Kidney epithelial cell (primary cell): ENCODE measurements around the gene SMIM24. TPM values are rescaled to one million over a fixed set of nuclear protein-coding genes. Genes with fewer than 3 reads are reported as not detected.
A peak's percentile ranks its signal among the peaks of the same experiment; 100 is the strongest.

ENCODE experiments used
- DNase-seq: peaks from one replicate; pipeline ENCODE4 v3.0.0-alpha.2; 2010; ENCODE audit warnings: low read depth
- H3K27me3 ChIP-seq: 2 replicates; pipeline ENCODE4 v1.6.0; 2011; ENCODE audit warnings: low read length; ENCODE audit not compliant: control insufficient read depth, insufficient read depth
- H3K36me3 ChIP-seq: 2 replicates; pipeline ENCODE4 v1.5.1; 2011; ENCODE audit warnings: low read length; ENCODE audit not compliant: control insufficient read depth, insufficient read depth
- H3K4me3 ChIP-seq: 2 replicates; pipeline ENCODE4 v1.5.1; 2011; ENCODE audit warnings: low read depth, mild to moderate bottlenecking, control low read depth, low read length
- total RNA-seq: library from RNA; depleted of rRNA; stranded (reverse); fragments of >200 nt; gene quantifications from 2 replicates; pipeline ENCODE4 v1.2.3, GENCODE V29; 2015
- TF ChIP-seq, protein P1 (sequence below): IDR thresholded peaks from 2 replicates; pipeline ENCODE4 v1.5.1; 2011; ENCODE audit warnings: mild to moderate bottlenecking, moderate library complexity, low read length, control low read depth, inconsistent platforms; ENCODE audit not compliant: insufficient read depth, poor library complexity, severe bottlenecking

SMIM24 gene
- total RNA-seq, 1 donor from 2014 or later, result 14.7 TPM

DNA sequence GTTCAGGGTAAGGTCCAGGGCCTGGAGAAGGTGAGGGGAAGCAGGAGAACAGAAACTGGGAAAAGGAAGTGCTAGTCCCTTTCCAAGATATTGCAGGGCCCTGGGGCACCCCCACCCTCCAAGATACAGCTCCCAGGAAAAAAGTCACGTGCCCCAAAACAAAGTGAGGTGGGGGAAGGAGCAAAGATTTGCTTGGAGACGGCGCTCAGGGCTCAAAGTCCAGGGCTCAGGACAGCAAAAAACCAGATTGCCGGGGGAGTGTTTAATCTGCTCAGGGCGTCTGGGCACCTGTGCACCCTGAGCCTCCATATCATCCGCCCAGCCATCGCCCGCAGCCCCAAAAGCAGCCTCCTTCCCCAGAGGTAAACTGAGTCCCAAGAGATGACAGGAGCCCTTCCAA, 6.3 kb downstream of the SMIM24 start:
- Histone ChIP-seq H3K27me3 (peaks cover 10% of the 10 kb centered on the region), H3K4me3 (no peak overlapping the region), H3K36me3 (no peaks in the 10 kb centered on the region)
- TF ChIP-seq, protein P1, sequence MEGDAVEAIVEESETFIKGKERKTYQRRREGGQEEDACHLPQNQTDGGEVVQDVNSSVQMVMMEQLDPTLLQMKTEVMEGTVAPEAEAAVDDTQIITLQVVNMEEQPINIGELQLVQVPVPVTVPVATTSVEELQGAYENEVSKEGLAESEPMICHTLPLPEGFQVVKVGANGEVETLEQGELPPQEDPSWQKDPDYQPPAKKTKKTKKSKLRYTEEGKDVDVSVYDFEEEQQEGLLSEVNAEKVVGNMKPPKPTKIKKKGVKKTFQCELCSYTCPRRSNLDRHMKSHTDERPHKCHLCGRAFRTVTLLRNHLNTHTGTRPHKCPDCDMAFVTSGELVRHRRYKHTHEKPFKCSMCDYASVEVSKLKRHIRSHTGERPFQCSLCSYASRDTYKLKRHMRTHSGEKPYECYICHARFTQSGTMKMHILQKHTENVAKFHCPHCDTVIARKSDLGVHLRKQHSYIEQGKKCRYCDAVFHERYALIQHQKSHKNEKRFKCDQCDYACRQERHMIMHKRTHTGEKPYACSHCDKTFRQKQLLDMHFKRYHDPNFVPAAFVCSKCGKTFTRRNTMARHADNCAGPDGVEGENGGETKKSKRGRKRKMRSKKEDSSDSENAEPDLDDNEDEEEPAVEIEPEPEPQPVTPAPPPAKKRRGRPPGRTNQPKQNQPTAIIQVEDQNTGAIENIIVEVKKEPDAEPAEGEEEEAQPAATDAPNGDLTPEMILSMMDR, result no peak
- no peak for DNase-seq

DNA sequence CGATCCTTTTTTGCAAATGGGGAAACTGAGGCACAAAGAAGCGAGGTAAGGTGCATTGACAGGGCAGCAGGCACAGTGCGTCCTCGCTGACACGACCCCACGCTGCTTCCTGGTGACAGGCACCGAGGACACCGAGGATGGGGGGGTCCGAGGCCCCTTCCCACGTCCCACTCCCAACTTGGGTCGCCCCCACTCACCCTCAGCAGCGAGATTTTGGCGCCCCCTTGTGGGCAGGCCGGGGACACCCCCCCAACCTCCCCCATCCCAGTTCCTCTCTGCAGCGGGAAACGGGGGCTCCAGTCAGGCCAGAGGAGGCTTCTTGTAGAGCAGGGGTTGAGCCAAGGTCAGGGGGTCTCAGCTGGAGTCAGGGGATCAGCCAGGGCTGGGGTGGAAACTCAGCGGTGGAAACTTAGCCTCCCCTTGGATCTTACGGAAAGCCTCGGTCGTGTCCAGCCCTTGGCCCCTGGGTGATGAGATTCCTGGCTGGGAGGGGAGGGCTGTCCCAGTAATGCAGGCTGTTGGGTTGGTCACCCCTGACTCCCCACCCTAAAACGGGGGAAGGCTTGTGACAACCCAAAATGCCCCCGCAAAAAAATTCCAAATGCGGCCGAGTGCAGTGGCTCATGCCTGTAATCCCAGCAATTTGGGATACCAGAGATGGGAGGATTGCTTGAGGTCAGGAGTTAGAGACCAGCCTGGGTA, 8.2 kb downstream of the SMIM24 start:
- TF ChIP-seq, protein P1, result peak; percentile 96
- no peak for DNase-seq
- H3K27me3 ChIP-seq, result peaks cover 7% of the 10 kb centered on the region
- no peak overlapping the region for H3K4me3 ChIP-seq
- no peaks in the 10 kb centered on the region for H3K36me3 ChIP-seq

DNA sequence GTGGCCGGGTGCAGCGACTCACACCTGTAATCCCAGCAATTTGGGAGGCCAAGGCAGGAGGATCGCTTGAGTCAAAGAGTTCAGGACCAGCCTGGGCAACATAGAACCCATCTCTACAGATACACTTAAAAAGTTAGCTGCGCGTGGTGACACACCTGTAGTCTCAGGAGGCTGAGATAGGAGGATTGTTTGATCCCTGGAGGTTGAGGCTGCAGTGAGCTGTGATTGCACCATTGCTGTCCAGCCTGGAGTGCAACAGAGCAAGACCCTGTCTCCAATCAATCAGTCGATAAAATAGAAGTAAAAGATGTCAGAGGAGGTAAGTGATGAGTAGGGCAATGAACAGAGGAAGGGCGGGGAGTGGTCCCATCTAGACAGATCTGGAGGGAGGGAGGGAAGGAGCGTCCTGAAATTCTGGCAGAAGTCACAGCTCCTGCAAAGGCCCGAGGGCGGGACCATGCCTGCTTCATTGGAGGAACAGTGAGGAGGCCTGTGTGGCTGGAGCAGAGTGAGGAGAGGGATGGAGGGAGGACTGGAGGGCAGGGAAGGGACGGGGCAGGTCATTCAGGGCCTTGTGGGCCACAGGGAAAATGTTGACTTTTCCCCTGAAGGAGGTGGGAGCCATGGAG, 9.7 kb downstream of the SMIM24 start:
- peaks cover 7% of the 10 kb centered on the region for H3K27me3 ChIP-seq
- no peaks in the 10 kb centered on the region for H3K36me3 ChIP-seq
- TF ChIP-seq, protein P1, result no peak
- no peak overlapping the region for H3K4me3 ChIP-seq
- no peak for DNase-seq

DNA sequence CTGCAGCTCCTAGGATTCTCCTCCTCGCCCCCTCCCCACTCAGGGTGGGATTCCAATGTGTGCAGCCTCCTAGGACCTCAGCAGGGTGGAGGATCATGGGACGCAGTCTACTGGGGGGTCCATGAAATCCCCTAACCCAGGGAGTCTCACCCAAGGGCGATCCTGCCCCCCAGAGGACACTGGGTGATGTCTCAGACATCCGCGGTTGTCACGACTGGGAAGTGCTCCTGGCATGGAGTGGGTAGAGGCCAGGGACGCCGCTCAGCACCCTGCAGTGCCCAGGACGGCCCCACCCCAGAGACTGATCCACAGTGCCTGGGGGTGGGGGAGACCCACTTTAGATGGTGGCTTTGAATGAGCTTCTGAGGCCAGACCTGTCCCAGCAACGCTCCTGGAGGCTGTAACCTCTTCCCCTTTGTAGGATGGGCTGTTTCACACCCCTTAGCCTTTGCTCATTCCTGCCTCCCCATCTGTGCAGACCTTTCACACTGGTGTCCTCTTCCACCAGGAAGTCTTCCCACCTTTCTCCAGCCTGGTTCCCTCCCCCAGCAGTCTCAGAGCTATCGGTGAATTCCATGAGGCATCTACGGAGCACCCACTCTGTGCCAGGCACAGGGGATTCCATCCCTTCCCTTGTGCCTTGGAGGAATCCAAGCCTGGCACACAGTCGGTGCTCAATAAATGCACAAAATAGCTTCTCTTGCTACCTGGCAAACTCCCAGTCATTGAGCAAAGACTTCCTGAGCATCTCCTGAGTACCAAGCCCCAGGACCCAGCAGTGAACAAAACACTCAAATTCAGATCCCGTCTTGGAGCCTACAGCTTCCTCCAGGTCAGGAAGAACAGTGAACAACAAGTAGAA, 10.5 kb downstream of the SMIM24 start:
- no peak for DNase-seq

DNA sequence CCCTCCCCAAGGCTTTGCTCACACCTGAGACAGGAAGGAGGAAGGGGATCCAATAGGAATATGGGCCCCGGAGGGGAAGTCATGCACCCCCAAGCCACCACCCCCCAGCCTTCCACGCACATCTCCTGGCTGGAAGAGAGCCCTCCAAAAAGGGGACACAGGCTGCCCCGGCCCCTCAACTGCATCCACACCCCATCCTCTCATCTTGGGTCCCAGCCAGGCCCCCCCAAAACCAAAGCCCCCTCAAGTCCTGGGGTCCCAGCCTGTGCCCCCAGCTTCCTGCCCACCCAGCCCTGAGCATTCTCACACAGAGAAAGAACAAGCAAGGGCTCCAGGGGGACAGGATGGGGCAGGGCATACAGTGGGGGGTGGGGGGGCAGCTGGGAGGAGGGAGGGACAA, 12.1 kb downstream of the SMIM24 start:
- H3K4me3 ChIP-seq, result no peak overlapping the region
- TF ChIP-seq, protein P1, result no peak
- no peaks in the 10 kb centered on the region for H3K27me3 ChIP-seq
- DNase-seq, result no peak
- no peaks in the 10 kb centered on the region for H3K36me3 ChIP-seq

More for the DNA sequence above, 10.5 kb downstream of the SMIM24 start:
- TF ChIP-seq, protein P1, result no peak
- no peak overlapping the region for H3K4me3 ChIP-seq
- peaks cover 7% of the 10 kb centered on the region for H3K27me3 ChIP-seq
- no peaks in the 10 kb centered on the region for H3K36me3 ChIP-seq
